ENCODE results near the gene CAMK4. TPM values are rescaled to one million over a fixed set of nuclear protein-coding genes. Genes with fewer than 3 reads are reported as not detected.

The CAMK4 gene
- total and polyA plus RNA-seq, 2 of the 8 experiments (the other 6 are each of a cell fraction or from before 2014, with no cell fraction given) = 1.8 to 8.3 TPM

GRCh38 chr5:111374380-111374779, 150.2 kb downstream of the CAMK4 start:
- ChIA-PET CTCF (ENCODE audit: partially characterized antibody) (no interaction called here), POLR2A (ENCODE audit: partially characterized antibody) (no interaction called here)
- Histone ChIP-seq H3K27me3 (replicated peaks in 1 of 4; ENCODE audit: control insufficient read depth in 3 of 4, extremely low read depth in 1 of 4, insufficient read depth in 3 of 4, low read length in 3 of 4) (no peaks in the 10 kb centered on the region), H3K14ac (ENCODE audit: insufficient read length) (no peak overlapping the region), H4K20me1 (replicated peaks in 1 of 2; ENCODE audit: control insufficient read depth in 1 of 2, insufficient read depth in 2 of 2, low read length in 2 of 2) (no peaks in the 10 kb centered on the region), H3K56ac (replicated peaks; ENCODE audit: insufficient read length, low read depth, low read length) (no peak overlapping the region), H3K4me2 (ENCODE audit: insufficient read depth in 1 of 2, low read depth in 2 of 2, low read length in 2 of 2) (no peak overlapping the region), H2AK5ac (ENCODE audit: low read depth, low read length) (no peak overlapping the region), H4K8ac (ENCODE audit: extremely low read depth, insufficient read depth, low read length) (no peak overlapping the region), H3K27ac (ENCODE audit: low read depth, low read length) (no peak overlapping the region), H3K4ac (replicated peaks; ENCODE audit: insufficient read length, low read depth, low read length) (no peak overlapping the region), H3K23ac (ENCODE audit: insufficient read length) (no peak overlapping the region), H2AFZ (ENCODE audit: low read length) (no peak overlapping the region), H3K18ac (ENCODE audit: extremely low read depth, low read length) (no peak overlapping the region), H2BK15ac (ENCODE audit: low read length) (no peak overlapping the region), H2BK20ac (ENCODE audit: low read length) (no peak overlapping the region), H3K9me3 (ENCODE audit: insufficient read depth in 2 of 2, low read depth in 1 of 2, low read length in 1 of 2) (no peaks in the 10 kb centered on the region), H3K79me1 (ENCODE audit: low read depth, low read length) (no peaks in the 10 kb centered on the region), H4K5ac (ENCODE audit: insufficient read length, low read depth, low read length) (no peak overlapping the region), H3K36me3 (ENCODE audit: control insufficient read depth in 2 of 4, insufficient read depth in 4 of 4, low read length in 3 of 4) (no peaks in the 10 kb centered on the region), H3K23me2 (ENCODE audit: low read depth, low read length) (no peaks in the 10 kb centered on the region), H2BK12ac (ENCODE audit: low read depth, low read length) (no peak overlapping the region), H4K91ac (replicated peaks; ENCODE audit: insufficient read length, low read length) (no peak overlapping the region), H2BK5ac (ENCODE audit: low read depth, low read length) (no peak overlapping the region), H3K4me3 (ENCODE audit: extremely low read depth in 1 of 4, insufficient read depth in 2 of 4, low read depth in 3 of 4, low read length in 4 of 4) (no peak overlapping the region), H3K9ac (replicated peaks in 1 of 4; ENCODE audit: extremely low read depth in 1 of 4, low read depth in 3 of 4, low read length in 3 of 4) (no peak overlapping the region), H3K79me2 (ENCODE audit: control insufficient read depth in 1 of 2, insufficient read depth in 2 of 2, low read length in 2 of 2) (no peaks in the 10 kb centered on the region), H3K4me1 (replicated peaks in 1 of 4; ENCODE audit: control insufficient read depth in 3 of 4, insufficient read depth in 4 of 4, low read length in 3 of 4) (no peaks in the 10 kb centered on the region), H2BK120ac (replicated peaks; ENCODE audit: low read depth, low read length) (no peak overlapping the region)
- DNase-seq (ENCODE audit: low read depth in 1 of 2, low spot score in 2 of 2) (no peak), FAIRE-seq (no peak)
- 92% methylated on average over 4 of the region's 4 CpGs; no CpG with 5 or more reads in 1 of the 2 experiments for WGBS, 2 experiments (ENCODE audit: extremely low coverage in 1 of 2, insufficient coverage in 1 of 2, insufficient read length in 1 of 2, insufficient replicate concordance in 2 of 2, low coverage in 1 of 2, low lambda C conversion rate in 2 of 2, missing lambda C conversion rate in 1 of 2)
- TF ChIP-seq SAP30 (IDR thresholded peaks at IDR 0.05; ENCODE audit: insufficient read depth, insufficient replicate concordance, low read length) (no peak), POLR2A (IDR thresholded peaks at IDR 0.05; ENCODE audit: control extremely low read depth in 1 of 2, low read depth in 2 of 2, low read length in 2 of 2) (no peak), CREB1 (IDR thresholded peaks at IDR 0.05) (no peak), PHF8 (conservative IDR thresholded peaks at IDR 0.05; ENCODE audit: low read depth, low read length) (no peak), KDM5A (IDR thresholded peaks at IDR 0.05; ENCODE audit: low read length) (no peak), HDAC2 (IDR thresholded peaks at IDR 0.05; ENCODE audit: borderline replicate concordance in 1 of 2, low read depth in 2 of 2, low read length in 2 of 2) (no peak), SP2 (IDR thresholded peaks at IDR 0.05; ENCODE audit: low read length) (no peak)
- TF ChIP-seq, protein P1, sequence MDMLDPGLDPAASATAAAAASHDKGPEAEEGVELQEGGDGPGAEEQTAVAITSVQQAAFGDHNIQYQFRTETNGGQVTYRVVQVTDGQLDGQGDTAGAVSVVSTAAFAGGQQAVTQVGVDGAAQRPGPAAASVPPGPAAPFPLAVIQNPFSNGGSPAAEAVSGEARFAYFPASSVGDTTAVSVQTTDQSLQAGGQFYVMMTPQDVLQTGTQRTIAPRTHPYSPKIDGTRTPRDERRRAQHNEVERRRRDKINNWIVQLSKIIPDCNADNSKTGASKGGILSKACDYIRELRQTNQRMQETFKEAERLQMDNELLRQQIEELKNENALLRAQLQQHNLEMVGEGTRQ (IDR thresholded peaks at IDR 0.05; ENCODE audit: low read length) = no peak
- TF ChIP-seq, protein P2, sequence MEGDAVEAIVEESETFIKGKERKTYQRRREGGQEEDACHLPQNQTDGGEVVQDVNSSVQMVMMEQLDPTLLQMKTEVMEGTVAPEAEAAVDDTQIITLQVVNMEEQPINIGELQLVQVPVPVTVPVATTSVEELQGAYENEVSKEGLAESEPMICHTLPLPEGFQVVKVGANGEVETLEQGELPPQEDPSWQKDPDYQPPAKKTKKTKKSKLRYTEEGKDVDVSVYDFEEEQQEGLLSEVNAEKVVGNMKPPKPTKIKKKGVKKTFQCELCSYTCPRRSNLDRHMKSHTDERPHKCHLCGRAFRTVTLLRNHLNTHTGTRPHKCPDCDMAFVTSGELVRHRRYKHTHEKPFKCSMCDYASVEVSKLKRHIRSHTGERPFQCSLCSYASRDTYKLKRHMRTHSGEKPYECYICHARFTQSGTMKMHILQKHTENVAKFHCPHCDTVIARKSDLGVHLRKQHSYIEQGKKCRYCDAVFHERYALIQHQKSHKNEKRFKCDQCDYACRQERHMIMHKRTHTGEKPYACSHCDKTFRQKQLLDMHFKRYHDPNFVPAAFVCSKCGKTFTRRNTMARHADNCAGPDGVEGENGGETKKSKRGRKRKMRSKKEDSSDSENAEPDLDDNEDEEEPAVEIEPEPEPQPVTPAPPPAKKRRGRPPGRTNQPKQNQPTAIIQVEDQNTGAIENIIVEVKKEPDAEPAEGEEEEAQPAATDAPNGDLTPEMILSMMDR (IDR thresholded peaks at IDR 0.05; ENCODE audit: control extremely low read depth in 1 of 3, insufficient read depth in 1 of 3, low read depth in 1 of 3, low read length in 3 of 3) = no peak
- TF ChIP-seq, protein P3, sequence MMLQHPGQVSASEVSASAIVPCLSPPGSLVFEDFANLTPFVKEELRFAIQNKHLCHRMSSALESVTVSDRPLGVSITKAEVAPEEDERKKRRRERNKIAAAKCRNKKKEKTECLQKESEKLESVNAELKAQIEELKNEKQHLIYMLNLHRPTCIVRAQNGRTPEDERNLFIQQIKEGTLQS (IDR thresholded peaks at IDR 0.05; ENCODE audit: insufficient read depth, low read depth, low read length) = no peak

Measured in H1 (cell line).